ENCODE results near the gene KIF27.
A peak's percentile ranks its signal among the peaks of the same experiment; 100 is the strongest.
"Not testable (repeated sequence)": the region's sequence is repeated elsewhere in the genome, so short reads cannot be mapped to it uniquely, and the experiment has no call there.

The KIF27 gene

DNA sequence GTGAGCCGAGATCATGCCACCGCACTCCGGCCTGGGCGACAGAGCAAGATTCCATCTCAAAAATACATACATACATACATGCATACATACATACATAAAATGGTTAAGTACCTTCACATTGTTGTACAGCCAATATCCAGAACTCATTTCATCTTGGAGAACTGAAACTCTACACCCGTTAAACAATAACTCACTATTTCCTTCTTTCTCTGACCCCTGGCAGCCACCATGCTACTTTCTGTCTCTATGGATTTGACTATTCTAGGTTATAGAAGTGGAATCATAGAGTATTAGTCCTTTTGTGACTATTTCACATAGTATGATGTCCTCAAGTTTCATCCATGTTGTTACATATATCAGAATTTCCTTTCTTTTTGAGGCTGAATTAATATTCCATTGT, 9.6 kb upstream of the KIF27 start:
- no peak for DNase-seq

DNA sequence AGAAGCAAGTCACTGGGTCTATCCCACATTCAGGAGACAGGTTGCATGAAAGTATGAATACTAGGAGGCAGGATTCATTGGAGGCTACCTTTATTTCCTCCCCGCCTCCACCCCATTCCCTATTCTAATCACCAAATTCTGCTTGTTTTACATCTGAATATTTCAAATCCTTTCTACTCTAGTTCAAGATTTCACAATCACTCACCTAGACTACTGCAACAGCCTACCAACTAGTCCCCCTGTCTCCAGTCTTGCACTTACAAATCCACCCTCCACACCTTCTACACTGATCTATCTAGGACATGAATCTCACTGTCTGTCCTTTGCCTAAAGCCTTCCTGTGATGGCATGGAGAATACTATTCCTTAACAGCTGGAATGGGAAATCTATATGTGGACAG, 6.4 kb upstream of the KIF27 start:
- DNase-seq: no peak

DNA sequence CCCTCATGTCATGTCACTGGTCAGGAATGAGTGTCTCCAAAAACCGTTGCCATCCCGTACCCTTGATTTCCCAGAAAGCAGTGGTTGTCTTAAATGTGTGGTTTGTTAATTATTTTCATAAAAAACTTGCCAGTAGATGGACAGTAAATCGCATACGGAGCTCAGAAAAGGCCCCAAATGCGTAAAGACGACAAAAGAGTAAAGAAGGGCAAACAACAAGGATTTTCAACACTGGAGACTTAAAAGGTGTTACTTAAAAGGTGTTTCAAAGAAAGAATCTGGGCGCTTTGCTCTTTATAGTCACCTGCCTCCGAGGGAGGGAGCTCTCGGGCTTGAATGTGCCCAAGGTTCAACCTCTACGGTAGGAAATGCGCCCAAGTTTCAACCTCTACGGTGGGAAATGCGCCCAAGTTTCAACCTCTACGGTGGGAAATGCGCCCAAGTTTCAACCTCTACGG, 734 bp downstream of the KIF27 start:
- DNase-seq: no peak

DNA sequence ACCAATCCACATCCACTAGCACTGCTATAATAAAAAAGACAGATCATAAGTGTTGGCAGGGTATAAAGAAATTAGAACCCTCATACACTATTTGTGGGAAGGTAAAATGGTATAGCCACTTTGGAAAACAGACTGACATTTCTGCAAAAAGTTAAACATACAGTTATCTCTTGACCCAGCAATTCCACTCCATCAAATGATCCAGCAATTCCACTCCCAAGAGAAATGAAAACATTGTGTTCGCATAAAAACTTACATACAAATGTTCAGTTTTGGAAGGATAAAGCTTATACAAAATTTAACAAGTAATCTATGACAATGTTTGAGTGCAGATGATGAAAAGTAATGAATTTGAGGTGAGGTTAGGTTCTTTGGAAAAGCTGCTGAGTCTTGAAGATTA, 2.1 kb downstream of the KIF27 start:
- DNase-seq: no peak

DNA sequence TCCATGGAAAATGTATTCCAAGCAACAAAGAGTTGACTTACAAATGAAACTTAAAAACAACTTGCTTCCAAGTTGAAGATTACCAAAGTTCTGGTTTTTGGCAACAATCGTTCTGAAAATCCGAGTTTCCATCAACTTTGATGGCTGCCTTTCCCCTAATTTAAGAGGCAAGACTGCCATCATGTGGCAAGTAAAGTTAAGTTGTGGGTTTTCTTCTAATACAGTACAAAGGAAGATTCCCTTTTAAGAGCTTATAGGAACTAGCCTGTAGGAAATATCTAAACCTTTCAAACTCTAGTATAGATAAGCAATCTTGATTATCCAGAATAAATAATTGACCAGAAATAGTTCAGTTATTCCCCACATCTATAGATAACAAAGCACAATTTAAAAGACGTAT, 9.0 kb downstream of the KIF27 start:
- DNase-seq: not testable (repeated sequence)

DNA sequence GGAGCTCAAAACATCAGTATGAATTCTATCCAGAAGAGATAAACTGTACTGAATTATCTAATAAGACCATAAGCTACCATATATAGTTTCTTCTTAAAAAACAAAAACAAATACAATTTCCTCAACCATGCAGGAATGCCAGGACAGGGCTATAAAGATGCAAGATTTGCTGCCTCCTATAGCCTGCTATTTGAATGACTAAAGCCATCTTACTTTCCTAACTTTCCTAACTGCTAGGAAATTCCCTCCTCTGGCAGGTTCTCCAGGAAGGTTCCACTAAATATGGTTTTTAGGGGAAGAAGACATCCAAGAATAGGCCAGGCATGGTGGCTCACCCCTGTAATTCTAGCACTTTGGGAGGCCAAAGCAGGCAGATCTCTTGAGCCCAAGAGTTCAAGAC, 15.1 kb downstream of the KIF27 start:
- DNase-seq: no peak

DNA sequence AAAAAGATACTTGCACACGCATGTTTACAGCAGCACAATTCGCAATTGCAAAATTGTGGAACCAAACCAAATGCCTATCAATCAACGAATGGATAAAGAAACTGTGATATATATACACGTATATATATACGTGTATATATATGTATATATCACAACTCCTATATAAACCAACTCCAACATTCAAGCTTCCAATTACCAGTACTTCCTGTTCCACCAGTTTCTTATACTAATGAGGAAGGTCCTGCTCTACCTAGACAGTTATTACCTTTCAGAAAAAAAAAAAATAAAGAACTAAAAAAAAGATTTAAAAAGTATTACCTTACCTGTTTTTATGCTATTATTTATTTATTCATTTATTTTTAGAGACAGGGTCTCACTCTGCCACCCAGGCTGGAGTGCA, 20.6 kb downstream of the KIF27 start:
- DNase-seq: not testable (repeated sequence)

DNA sequence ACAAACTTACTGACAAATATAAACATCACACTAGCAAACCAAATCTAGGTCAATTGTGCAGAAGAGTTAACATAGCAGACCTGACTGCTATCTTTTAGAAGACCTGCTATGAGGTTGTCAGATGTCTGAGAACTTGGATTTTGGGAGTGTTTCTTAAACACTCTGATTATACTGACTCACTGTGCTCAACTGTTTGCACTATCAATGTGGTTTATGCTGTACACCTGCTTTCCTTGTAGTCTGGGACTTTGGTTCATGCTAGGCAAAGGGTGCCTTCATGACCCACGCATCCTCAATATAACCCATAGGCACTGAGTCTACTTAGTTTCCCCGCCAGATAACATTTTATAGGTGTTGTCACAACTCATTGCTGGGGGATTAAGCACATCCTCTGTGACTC, 26.9 kb downstream of the KIF27 start:
- not testable (repeated sequence) for DNase-seq

DNA sequence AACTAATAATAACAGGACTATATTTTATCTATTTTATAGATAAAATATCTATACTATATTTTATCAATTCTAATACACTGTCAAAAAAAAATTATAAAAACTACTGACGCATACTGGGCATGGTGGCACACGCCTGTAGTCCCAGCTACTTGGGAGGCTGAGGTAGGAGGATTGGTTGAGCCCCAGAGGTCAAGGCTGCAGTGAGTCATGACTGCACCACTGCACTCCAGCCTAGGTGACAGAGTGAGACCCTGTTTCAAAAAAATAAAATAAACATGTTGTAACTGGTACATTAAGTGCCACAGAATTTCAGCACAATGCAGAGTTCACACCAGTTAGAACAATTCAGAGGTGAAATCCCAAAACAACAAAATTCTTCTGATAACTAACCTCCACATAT, 34.7 kb downstream of the KIF27 start:
- DNase-seq: not testable (repeated sequence)

DNA sequence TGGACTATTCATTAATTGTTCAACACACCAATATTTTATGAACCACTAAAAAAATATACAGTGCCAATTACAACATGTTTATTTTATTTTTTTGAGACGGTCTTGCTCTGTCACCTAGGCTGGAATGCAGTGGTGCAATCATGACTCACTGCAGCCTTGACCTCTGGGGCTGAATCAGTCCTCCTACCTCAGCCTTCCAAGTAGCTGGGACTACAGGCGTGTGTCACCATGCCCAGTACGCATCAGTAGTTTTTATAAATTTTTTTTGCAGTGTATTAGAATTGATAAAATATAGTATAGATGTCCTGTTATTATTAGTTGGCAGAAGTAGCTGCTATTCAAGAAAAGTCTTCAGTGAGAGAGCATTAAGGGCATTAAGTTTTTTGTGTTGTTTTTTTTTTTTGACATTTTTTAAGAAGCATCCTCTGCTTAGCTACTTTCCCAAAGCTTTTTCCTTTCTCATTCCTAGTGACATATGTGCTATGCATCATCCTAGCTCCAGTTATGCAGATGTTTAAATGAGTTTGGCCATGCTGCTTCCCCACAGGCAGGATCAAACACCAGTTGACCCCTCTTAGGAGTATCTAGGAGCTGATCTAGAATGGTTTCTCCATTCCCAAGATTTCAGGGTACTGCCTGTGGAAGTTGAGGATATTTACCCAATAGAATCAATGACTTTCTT, 35.5 kb downstream of the KIF27 start:
- not testable (repeated sequence) for DNase-seq

DNA sequence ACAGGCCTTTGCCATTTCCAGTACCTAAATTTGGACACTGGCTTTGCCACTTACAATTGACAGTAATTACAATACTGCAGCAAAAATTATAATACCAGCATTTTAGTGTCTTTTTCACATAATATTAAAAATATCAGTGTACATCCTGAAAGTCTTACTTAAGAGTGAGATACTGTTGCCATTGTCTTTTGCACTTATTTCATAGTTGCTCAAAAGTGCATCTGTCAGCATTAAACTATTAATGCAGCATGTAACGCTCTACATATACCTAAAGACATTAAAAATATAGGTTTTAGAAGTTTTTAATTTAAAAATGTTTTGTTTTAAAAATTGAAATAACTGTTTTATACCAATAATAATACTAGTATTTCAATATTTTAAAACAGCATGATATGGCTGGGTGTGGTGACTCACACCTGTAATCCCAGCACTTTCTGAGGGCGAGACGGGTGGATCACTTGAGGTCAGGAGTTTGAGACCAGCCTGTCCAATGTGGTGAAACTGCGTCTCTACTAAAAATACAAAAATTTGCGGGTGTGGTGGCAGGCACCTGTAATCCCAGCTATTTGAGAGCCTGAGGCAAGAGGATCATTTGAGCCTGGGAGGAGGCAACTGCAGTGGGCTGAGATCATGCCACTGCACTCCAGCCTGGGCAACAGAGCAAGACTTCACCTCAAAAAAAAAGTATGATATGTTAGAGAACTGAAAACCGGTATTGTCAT, 39.4 kb downstream of the KIF27 start:
- not testable (repeated sequence) for DNase-seq

DNA sequence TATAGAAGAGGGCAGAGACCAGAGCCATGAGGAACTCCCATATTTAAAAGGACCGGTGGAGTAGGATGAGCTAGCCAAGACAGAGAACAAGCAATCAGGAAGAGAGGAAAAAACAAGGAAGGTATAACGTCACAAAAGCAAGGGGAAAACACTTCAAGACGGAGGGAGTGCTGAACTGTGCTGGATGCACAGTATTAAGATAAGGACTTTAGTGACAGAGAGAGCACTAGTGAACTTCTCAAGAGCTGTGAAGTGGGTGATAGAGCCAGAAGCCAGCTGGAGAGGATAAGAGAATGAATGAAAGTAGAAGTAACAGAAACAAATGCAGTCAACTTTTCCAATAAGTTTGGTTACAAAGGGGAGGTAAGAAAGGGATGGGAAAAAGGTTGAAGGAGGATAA, 45.7 kb downstream of the KIF27 start:
- DNase-seq: not testable (repeated sequence)

DNA sequence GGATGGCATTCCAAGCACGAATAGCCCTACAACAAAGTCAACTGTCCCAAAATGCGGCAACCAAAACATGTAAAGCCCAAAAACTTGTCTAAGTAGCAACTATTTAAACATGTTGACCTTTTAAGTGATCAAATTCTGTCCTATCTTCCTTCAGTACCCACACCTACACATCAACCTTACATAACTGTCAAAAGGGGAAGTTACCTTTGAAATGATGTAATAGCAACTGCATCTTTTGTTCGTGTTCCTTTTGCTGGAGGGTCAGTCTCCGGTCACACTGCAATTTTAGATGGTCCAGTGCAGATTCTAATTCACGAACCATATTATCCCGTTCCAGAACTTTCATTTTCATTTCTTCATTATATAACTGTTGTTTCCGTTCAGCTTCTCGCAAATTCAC, 71.3 kb downstream of the KIF27 start:
- not testable (repeated sequence) for DNase-seq

DNA sequence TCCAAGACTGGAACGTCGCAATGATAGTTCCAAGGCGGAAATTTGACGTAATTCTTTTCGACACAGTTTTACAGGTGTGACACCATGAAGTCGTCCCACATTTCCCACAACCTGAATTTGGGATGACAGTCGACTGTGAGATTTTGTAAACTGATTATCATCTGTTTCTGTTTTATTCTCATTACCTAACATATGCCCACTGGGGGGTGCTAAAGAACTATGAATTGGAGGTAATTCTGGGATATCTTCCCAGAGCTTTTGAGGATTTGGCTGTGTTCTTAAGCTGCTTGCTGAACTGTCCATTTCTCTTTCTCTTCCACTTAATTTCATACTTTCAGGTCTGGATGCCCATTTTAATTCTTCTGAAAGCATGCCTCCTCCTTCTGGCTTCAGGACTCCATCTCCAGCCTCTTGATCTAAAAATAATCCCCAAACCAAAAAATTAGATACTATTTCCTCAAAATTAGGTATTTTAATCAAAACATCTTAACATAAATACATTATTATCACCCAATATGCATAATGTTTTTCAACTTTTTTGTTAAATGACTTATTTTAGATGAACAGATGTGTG, 84.1 kb downstream of the KIF27 start:
- not testable (repeated sequence) for DNase-seq

DNA sequence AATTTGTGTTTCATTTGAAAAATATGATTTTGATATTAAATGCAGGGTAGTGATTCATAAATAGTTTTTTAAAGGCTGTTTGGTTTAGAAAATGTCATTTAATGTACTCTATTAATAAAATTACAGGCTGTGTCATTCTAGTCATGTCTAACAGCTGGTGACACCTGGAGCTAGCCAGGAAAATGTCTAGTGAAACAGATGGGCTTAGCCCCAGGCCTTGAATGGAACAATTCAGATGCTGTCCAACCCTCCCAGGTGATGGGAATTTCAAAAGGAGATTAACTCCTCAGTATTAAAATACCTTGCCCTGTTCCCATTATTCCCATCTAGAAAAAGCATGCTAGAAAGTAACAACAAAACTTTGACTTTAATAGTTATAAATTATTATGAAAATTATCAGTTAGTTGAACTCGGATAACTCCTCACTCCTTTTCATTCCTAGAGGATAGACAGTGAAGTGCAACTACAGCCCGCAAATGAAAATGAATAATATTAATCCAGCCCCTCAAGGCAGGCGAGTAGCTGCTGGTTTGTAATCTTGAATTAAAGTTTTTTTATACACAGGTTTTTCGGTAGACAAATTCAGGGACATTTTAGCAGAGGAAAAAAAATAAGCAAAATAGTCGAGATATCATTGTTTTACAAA, 90.7 kb downstream of the KIF27 start:
- not testable (repeated sequence) for DNase-seq

DNA sequence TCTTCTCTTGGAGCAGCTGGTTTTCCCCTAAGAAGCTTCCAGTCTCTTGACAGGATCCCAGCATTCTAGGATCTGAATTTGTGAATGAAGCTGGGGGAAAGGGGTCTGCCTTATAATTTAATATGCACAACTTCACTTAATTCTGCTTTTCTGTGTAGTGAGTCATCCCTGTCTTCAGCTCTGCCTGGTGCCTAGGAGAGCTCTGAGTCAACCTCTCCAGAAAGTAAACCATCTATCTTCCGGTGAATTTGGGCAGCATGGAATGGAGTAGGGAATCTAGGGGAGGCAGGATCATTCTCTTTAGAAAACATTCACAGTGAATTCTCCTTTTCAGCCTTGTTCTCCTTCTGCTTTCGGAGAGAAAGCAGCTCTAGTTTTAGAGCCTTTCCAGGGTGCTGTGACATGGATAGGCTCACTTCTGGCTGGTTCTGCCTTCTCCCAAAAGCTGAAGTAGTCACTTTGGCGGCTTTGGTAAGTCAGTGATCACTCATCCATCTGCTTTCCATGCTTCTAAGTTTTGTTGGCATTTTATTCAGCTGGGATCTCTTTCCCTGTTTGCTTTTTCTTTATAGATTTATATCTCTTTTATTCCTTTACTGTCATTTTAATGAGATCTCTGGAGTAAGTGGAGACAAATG, 96.1 kb downstream of the KIF27 start:
- DNase-seq: not testable (repeated sequence)

DNA sequence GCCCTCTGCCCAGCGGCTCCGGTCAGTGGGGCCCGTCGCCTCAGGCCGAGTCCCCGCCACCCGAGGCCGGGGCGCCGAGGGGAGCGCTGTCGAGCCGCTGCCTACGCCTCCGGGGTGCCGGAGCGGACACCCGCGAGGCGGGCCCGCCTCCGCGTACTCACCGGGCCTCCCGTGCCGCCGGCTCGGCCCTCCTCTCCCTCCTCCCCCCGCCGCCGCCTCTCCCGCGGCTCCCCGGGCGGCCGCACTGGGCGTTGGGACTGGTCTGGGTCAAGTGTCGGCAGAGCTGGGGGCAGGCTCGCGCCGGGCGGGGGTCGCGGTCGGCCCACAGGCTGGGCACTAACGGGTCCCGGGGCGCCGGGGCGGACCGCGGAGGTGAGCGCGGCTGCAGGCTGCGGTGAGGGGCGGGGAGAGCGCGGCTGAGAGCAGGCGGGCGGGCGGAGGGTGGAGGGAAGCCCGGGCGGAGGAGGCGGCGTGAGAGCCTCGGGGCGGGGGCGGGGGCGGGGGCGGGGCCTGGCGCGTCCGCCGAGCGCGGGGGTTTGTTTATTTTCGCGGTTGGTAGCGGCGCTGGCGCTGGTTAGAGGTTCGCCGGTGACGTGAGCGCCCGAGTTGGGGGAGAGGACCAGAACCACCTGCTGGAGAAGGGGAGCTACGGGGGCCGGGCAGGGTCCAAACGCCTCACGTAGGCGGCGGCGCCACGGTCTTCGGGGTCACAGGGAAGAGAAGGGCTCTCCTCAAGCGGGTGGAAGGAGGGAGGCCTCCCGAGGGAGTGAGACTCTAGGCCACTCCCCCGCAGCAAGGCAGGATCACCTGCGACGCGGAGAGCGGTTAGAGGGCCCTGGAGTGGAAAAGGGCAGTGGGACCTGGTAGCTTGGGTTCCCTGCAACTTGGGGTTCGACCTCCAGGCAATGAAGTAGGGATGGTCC, 103.6 kb downstream of the KIF27 start, which contains the start of gene GKAP1:
TSS of gene GKAP1 (minus strand) at position 414 of the 923 bp plus-strand sequence. CDS start 11,252 bp downstream, outside the sequence.
- DNase-seq: peak; percentile 62

DNA sequence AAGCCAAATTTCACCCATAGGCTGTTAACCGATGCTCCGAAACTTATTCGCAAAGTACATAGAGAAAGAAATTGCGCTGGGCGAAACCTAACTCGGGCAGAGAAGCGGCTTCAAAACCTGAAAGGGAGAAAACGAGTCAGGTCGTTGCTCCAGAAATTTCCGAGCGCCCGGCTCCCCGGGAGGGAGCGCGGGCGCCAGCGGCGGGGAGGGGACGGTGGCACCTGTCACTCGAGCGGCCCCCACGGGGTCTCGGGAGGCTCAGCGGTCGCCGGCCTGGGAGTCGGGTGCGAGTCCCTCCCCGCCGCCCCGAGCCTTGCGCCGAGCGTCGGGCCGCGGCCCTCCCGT, 104.2 kb downstream of the KIF27 start:
- not testable (repeated sequence) for DNase-seq

DNA sequence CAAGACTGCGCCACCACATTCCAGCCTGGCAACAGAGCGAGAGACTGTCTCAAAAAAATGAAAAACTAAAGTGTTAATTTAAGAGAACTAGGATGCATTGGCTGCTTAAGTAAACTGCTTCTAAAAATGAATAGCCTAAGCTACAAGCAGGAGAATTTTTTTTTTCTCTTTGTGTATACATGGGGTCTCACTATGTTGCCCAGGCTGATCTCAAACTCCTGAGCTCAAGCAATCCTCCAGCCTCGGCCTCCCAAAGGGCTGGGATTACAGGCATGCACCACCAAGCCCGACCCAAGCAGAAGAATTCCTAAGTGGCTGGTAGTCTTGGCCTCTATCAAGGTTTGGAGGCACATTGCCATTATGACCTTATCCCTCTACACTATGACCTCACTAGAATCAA, 106.1 kb downstream of the KIF27 start:
- DNase-seq: not testable (repeated sequence)

DNA sequence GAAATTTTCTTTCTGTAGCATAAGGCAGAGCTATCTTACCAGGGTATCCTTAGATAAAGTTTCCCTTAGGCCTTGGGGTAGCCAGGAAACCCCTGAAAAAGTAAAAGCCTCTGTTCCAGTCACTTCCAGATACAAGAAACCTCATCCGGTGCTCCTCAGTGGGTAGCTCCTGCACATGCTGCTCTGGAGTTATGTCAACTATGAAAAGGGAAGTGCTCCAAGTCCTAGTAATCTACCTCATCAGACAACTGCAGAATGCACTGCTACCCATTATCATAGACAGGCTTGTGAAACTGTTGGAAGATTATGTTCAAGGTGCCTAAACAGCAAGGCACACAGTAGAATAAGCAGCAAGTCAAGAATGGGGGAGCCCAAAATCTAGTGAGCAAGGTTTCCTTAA, 112.0 kb downstream of the KIF27 start:
- not testable (repeated sequence) for DNase-seq

DNA sequence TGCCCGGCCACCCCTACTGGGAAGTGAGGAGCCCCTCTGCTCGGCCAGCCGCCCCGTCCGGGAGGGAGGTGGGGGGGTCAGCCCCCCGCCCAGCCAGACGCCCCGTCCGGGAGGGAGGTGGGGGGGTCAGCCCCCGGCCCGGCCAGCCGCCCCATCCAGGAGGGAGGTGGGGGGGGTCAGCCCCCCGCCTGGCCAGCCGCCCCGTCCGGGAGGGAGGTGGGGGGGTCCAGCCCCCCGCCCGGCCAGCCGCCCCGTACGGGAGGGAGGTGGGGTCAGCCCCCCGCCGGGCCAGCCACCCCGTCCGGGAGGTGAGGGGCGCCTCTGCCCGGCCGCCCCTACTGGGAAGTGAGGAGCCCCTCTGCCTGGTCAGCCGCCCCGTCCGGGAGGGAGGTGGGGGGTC, 116.8 kb downstream of the KIF27 start:
- not testable (repeated sequence) for DNase-seq

DNA sequence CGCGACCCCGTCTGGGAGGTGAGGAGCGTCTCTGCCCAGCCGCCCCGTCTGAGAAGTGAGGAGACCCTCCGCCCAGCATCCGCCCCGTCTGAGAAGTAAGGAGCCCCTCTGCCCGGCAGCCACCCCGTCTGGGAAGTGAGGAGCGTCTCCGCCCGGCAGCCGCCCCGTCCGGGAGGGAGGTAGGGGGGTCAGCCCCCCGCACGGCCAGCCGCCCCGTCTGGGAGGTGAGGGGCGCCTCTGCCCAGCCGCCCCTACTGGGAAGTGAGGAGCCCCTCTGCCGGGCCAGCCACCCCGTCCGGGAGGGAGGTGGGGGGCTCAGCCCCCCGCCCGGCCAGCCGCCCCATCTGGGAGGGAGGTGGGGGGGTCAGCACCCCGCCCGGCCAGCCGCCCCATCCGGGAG, 117.3 kb downstream of the KIF27 start:
- not testable (repeated sequence) for DNase-seq

Measured in NCI-H510A (cell line).